Panc1 (cell line): ENCODE data around the gene METRN.

Experiments
- POLR2AphosphoS5 ChIP-seq: IDR thresholded peaks from 2 replicates; pipeline ENCODE4 v1.6.1; 2012; ENCODE audit warnings: mild to moderate bottlenecking, low read depth, low read length, moderate library complexity
- SIN3A ChIP-seq: IDR thresholded peaks from 2 replicates; pipeline ENCODE4 v1.6.1; 2012; ENCODE audit warnings: low read depth, mild to moderate bottlenecking, low read length, moderate library complexity, borderline replicate concordance; ENCODE audit not compliant: insufficient read depth
- TF ChIP-seq, protein P1 (sequence below): fragments of 450-650 bp; IDR thresholded peaks from 2 replicates; pipeline ENCODE4 v1.5.1; 2017; ENCODE audit warnings: mild to moderate bottlenecking

DNA sequence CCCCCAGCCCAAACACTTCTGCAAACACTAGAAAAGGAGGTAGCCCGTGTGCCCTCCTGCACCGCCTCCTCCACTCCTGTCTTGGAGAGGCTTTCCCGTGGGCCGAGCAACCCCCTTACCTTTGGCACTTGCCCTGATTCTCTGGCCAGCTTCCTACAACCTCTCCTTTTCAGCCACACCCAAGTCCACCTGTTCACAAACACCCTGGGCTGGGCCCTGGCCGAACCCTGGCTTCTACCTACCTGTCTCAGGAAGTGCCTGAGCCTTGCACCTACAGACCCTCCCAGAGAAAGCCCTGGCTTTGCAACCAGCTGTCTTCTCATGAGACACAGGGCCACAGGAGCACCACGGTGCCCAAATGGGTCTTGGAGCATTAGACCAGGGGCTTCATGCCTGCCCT is 4.0 kb downstream of the METRN start:
- TF ChIP-seq, protein P1, sequence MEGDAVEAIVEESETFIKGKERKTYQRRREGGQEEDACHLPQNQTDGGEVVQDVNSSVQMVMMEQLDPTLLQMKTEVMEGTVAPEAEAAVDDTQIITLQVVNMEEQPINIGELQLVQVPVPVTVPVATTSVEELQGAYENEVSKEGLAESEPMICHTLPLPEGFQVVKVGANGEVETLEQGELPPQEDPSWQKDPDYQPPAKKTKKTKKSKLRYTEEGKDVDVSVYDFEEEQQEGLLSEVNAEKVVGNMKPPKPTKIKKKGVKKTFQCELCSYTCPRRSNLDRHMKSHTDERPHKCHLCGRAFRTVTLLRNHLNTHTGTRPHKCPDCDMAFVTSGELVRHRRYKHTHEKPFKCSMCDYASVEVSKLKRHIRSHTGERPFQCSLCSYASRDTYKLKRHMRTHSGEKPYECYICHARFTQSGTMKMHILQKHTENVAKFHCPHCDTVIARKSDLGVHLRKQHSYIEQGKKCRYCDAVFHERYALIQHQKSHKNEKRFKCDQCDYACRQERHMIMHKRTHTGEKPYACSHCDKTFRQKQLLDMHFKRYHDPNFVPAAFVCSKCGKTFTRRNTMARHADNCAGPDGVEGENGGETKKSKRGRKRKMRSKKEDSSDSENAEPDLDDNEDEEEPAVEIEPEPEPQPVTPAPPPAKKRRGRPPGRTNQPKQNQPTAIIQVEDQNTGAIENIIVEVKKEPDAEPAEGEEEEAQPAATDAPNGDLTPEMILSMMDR = no peak
- no peak; the same call in 1 of the 2 replicates for TF ChIP-seq POLR2AphosphoS5
- TF ChIP-seq SIN3A = no peak
